ENCODE results near the gene EIF2A. TPM values are rescaled to one million over a fixed set of nuclear protein-coding genes. Genes with fewer than 3 reads are reported as not detected.
"Not testable (repeated sequence)": the region's sequence is repeated elsewhere in the genome, so short reads cannot be mapped to it uniquely, and the experiment has no call there.

The EIF2A gene
- polyA plus RNA-seq, 2 of the 4 experiments (the other 2 are of a cell fraction), result 105 to 141 TPM

- H3K9me3 ChIP-seq; H3K4me2 ChIP-seq; CTCF ChIA-PET; POLR2A ChIA-PET; H3K27ac ChIP-seq; H3K4me3 ChIP-seq; DNase-seq (ENCODE audit: low read depth in 1 of 2, low spot score in 1 of 2); FAIRE-seq; ATAC-seq: not testable (repeated sequence)
- WGBS (ENCODE audit: missing lambda C conversion rate), result 95% methylated on average over 13 of the region's 13 CpGs
- TF ChIP-seq CEBPB (IDR thresholded peaks at IDR 0.05), result peak in 1 of 2 experiments; percentile 75; a peak in 2 of 4 replicates
- H3K4me1 ChIP-seq, result peaks cover 23% of the 10 kb centered on the region; the same call in 2 of the 3 replicates
Observed at GRCh38 chr3:150600647-150601530, 54.3 kb downstream of the EIF2A start.

GRCh38 chr3:150602426-150603152, 56.0 kb downstream of the EIF2A start:
- DNase-seq (ENCODE audit: low read depth in 1 of 2, low spot score in 1 of 2), result no peak
- H3K9me3 ChIP-seq, result no peaks in the 10 kb centered on the region
- no peak for FAIRE-seq
- H3K4me3 ChIP-seq, result peak overlapping the region; percentile 70
- peak; percentile 54 to 60; a peak in 5 of 6 replicates for ATAC-seq
- H3K4me2 ChIP-seq, result peak overlapping the region; percentile 82
- no peak for TF ChIP-seq MAFK (IDR thresholded peaks at IDR 0.05; ENCODE audit: partially characterized antibody)
- TF ChIP-seq RFX5 (IDR thresholded peaks at IDR 0.05), result no peak
- TF ChIP-seq EHMT2 (IDR thresholded peaks at IDR 0.05; ENCODE audit: low read depth), result no peak
- TF ChIP-seq USF2 (IDR thresholded peaks at IDR 0.05), result no peak
- no peak for TF ChIP-seq KDM1A (IDR thresholded peaks at IDR 0.05; ENCODE audit: low read depth)
- no peak for TF ChIP-seq MAX (IDR thresholded peaks at IDR 0.05)
- WGBS (ENCODE audit: missing lambda C conversion rate), result 30% methylated on average over 6 of the region's 6 CpGs
- H3K27ac ChIP-seq, result peak overlapping the region; percentile 88 to 92
- ChIA-PET CTCF (interaction anchor here (0.8 to 1.1 kb wide), 2 partner anchors 9 to 164 kb away, joined by 3 read pairs; no protein-coding TSS in a partner anchor), POLR2A (interaction anchor here (0.5 to 1.7 kb wide), 10 partner anchors 9 to 786 kb away, joined by 3 to 13 read pairs (median 5); partner anchors contain the start of genes EIF2A, ERICH6, SERP1 and SIAH2)
- peaks cover 23% of the 10 kb centered on the region; the same call in 2 of the 3 replicates for H3K4me1 ChIP-seq

GRCh38 chr3:150603153-150603979, 56.8 kb downstream of the EIF2A start, which contains the start of gene SELENOT:
TSS of gene SELENOT (plus strand) at chr3:150603321. CDS start at chr3:150603363, 42 bp downstream.
- Histone ChIP-seq H3K4me3 (peak within 1 kb of the TSS; percentile 70), H3K4me2 (peak within 1 kb of the TSS; percentile 88), H3K9me3 (no peaks in the 10 kb centered on the region), H3K4me1 (peaks cover 23% of the 10 kb centered on the region; the same call in 2 of the 3 replicates), H3K27ac (peak within 1 kb of the TSS; percentile 88 to 92)
- CTCF ChIA-PET, result interaction anchor here (0.8 to 1.1 kb wide), 2 partner anchors 19 to 163 kb away, joined by 3 read pairs; no protein-coding TSS in a partner anchor
- WGBS (ENCODE audit: missing lambda C conversion rate), result 0% methylated on average over 47 of the region's 69 CpGs
- peak; percentile 94 to 97 for ATAC-seq
- no peak for FAIRE-seq
- peak; percentile 94 to 97 for DNase-seq (ENCODE audit: low read depth in 1 of 2, low spot score in 1 of 2)
- POLR2A ChIA-PET, result interaction anchor here (0.5 to 1.7 kb wide), 10 partner anchors 8 to 787 kb away, joined by 3 to 13 read pairs (median 5); partner anchors contain the start of genes EIF2A, ERICH6, SERP1 and SIAH2
- TF ChIP-seq RCOR1 (IDR thresholded peaks at IDR 0.05; ENCODE audit: low read depth, low read length), result no peak
- TF ChIP-seq SMC3 (IDR thresholded peaks at IDR 0.05), result peak; percentile 12; the same call in 1 of the 3 replicates
- TF ChIP-seq HMGXB4 (CRISPR knock-in tag; IDR thresholded peaks at IDR 0.05; ENCODE audit: borderline replicate concordance), result peak; percentile 100
- TF ChIP-seq BCL3 (IDR thresholded peaks at IDR 0.05), result peak; percentile 91; the same call in 2 of the 3 replicates
- no peak for TF ChIP-seq CEBPB (IDR thresholded peaks at IDR 0.05)
- peak; percentile 76; the same call in 1 of the 2 replicates for TF ChIP-seq CBX8 (IDR thresholded peaks at IDR 0.05)
- no peak for TF ChIP-seq CHD2 (IDR thresholded peaks at IDR 0.05; ENCODE audit: low read length, partially characterized antibody)
- peak; percentile 64; the same call in 1 of the 2 replicates for TF ChIP-seq ATOH8 (CRISPR knock-in tag; IDR thresholded peaks at IDR 0.05; ENCODE audit: low read depth)
- TF ChIP-seq PBX3 (IDR thresholded peaks at IDR 0.05), result no peak
- TF ChIP-seq RFX5 (IDR thresholded peaks at IDR 0.05), result no peak
- no peak for TF ChIP-seq TFCP2L1 (CRISPR knock-in tag; IDR thresholded peaks at IDR 0.05)
- TF ChIP-seq KDM5A (IDR thresholded peaks at IDR 0.05), result peak; percentile 62
- peak; percentile 67 for TF ChIP-seq MAX (IDR thresholded peaks at IDR 0.05)
- peak; percentile 100 for TF ChIP-seq PHF8 (IDR thresholded peaks at IDR 0.05; ENCODE audit: borderline replicate concordance, low read depth)
- no peak for TF ChIP-seq KDM1A (IDR thresholded peaks at IDR 0.05; ENCODE audit: low read depth)
- peak; percentile 74 to 95; a peak in 4 of 5 replicates for TF ChIP-seq JUN (IDR thresholded peaks at IDR 0.05)
- peak; percentile 96 for TF ChIP-seq POLR2A (IDR thresholded peaks at IDR 0.05; ENCODE audit: low read length)
- no peak for TF ChIP-seq RNF2 (IDR thresholded peaks at IDR 0.05; ENCODE audit: borderline replicate concordance, low read depth)
